ENCODE data around the gene PRR7. TPM values are rescaled to one million over a fixed set of nuclear protein-coding genes. Genes with fewer than 3 reads are reported as not detected.
A peak's percentile ranks its signal among the peaks of the same experiment; 100 is the strongest.

Gene PRR7
- polyA plus RNA-seq, 3 donors: 1.8 to 17.4 (median 2.1) TPM

GRCh38 chr5:177399997-177400868, 46.4 kb upstream of the PRR7 start, which contains the start of gene PFN3:
Gene PFN3 (minus strand): TSS chr5:177400661. CDS start chr5:177400576, 85 bp downstream.
- no peak for DNase-seq
- peaks cover 32 to 33% of the 10 kb centered on the region in 2 donors for H3K4me1 ChIP-seq (ENCODE audit: control insufficient read depth in 1 of 2, insufficient read depth in 2 of 2, low read length in 2 of 2)
- peaks cover 6 to 8% of the 10 kb centered on the region in 2 donors for H3K36me3 Mint-ChIP-seq
- no peak within 1 kb of the TSS for H2AFZ ChIP-seq (ENCODE audit: insufficient read depth, low read depth, low read length, poor library complexity, severe bottlenecking)
- peak within 1 kb of the TSS in 1 of 2 donors; percentile 87 for H3K4me3 Mint-ChIP-seq
- no peak within 1 kb of the TSS for H3K4me3 ChIP-seq (replicated peaks in 1 of 3; ENCODE audit: low read depth in 2 of 3, low read length in 3 of 3)
- H3K79me2 ChIP-seq (ENCODE audit: insufficient read depth, low read length): no peaks in the 10 kb centered on the region
- peaks cover 25% of the 10 kb centered on the region for H3K4me1 Mint-ChIP-seq
- H3K27ac Mint-ChIP-seq: no peak within 1 kb of the TSS
- no peak within 1 kb of the TSS for H3K27ac ChIP-seq (ENCODE audit: low read depth in 1 of 2, low read length in 2 of 2)
- no peaks in the 10 kb centered on the region for H3K36me3 ChIP-seq (replicated peaks in 1 of 2; ENCODE audit: control insufficient read depth in 1 of 2, insufficient read depth in 2 of 2, low read length in 2 of 2)
- WGBS (ENCODE audit: insufficient coverage): 74% methylated on average over 88 of the region's 92 CpGs
- H4K20me1 ChIP-seq (ENCODE audit: insufficient read depth, low read length): peaks cover 11% of the 10 kb centered on the region
- intact Hi-C loops (cut with micrococcal nuclease): loop anchor here in 1 of 2 donors (5.0 kb wide), 1 partner anchor 97 kb away; the partner anchor contains the start of gene PDLIM7
- peaks cover 40 to 59% (median 50%) of the 10 kb centered on the region in 3 donors for H3K27me3 Mint-ChIP-seq (ENCODE audit: low read depth in 3 of 3)
- H3K9ac ChIP-seq (ENCODE audit: insufficient read depth, low read length, poor library complexity, severe bottlenecking): no peak within 1 kb of the TSS
- H3K9me3 Mint-ChIP-seq: peaks cover 0 to 17% (median 5%) of the 10 kb centered on the region in 7 donors
- TF ChIP-seq, protein P1, sequence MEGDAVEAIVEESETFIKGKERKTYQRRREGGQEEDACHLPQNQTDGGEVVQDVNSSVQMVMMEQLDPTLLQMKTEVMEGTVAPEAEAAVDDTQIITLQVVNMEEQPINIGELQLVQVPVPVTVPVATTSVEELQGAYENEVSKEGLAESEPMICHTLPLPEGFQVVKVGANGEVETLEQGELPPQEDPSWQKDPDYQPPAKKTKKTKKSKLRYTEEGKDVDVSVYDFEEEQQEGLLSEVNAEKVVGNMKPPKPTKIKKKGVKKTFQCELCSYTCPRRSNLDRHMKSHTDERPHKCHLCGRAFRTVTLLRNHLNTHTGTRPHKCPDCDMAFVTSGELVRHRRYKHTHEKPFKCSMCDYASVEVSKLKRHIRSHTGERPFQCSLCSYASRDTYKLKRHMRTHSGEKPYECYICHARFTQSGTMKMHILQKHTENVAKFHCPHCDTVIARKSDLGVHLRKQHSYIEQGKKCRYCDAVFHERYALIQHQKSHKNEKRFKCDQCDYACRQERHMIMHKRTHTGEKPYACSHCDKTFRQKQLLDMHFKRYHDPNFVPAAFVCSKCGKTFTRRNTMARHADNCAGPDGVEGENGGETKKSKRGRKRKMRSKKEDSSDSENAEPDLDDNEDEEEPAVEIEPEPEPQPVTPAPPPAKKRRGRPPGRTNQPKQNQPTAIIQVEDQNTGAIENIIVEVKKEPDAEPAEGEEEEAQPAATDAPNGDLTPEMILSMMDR (IDR thresholded peaks at IDR 0.05): no peak
- H3K27me3 ChIP-seq (ENCODE audit: control insufficient read depth in 2 of 2, insufficient read depth in 2 of 2, low read length in 2 of 2): peaks cover 26 to 43% of the 10 kb centered on the region in 2 donors
- H3K4me2 ChIP-seq (replicated peaks; ENCODE audit: extremely low read depth, low read length, poor library complexity, severe bottlenecking): no peak within 1 kb of the TSS
- peaks cover 0 to 12% of the 10 kb centered on the region in 2 donors for H3K9me3 ChIP-seq (replicated peaks in 1 of 2; ENCODE audit: control insufficient read depth in 1 of 2, insufficient read depth in 1 of 2, low read length in 2 of 2)

GRCh38 chr5:177402271-177403043, 44.2 kb upstream of the PRR7 start:
- H3K27ac Mint-ChIP-seq: peak overlapping the region in 5 of 7 donors; percentile 10 to 77 (median 68)
- H3K36me3 ChIP-seq (replicated peaks in 1 of 2; ENCODE audit: control insufficient read depth in 1 of 2, insufficient read depth in 2 of 2, low read length in 2 of 2): no peaks in the 10 kb centered on the region
- H3K9me3 Mint-ChIP-seq: peaks cover 0 to 17% (median 5%) of the 10 kb centered on the region in 7 donors
- WGBS (ENCODE audit: insufficient coverage): 28% methylated on average over 38 of the region's 49 CpGs
- peaks cover 11% of the 10 kb centered on the region for H4K20me1 ChIP-seq (ENCODE audit: insufficient read depth, low read length)
- TF ChIP-seq, protein P1 (IDR thresholded peaks at IDR 0.05): no peak
- peaks cover 36 to 57% (median 52%) of the 10 kb centered on the region in 3 donors for H3K27me3 Mint-ChIP-seq (ENCODE audit: low read depth in 3 of 3)
- DNase-seq: peak in 2 of 3 donors; percentile 39 to 52
- no peak overlapping the region for H3K9ac ChIP-seq (ENCODE audit: insufficient read depth, low read length, poor library complexity, severe bottlenecking)
- peaks cover 0 to 12% of the 10 kb centered on the region in 2 donors for H3K9me3 ChIP-seq (replicated peaks in 1 of 2; ENCODE audit: control insufficient read depth in 1 of 2, insufficient read depth in 1 of 2, low read length in 2 of 2)
- peaks cover 26 to 43% of the 10 kb centered on the region in 2 donors for H3K27me3 ChIP-seq (ENCODE audit: control insufficient read depth in 2 of 2, insufficient read depth in 2 of 2, low read length in 2 of 2)
- peaks cover 40% of the 10 kb centered on the region for H3K4me1 Mint-ChIP-seq
- peak overlapping the region; percentile 89 for H3K4me2 ChIP-seq (replicated peaks; ENCODE audit: extremely low read depth, low read length, poor library complexity, severe bottlenecking)
- H3K36me3 Mint-ChIP-seq: peaks cover 6 to 8% of the 10 kb centered on the region in 2 donors
- no peaks in the 10 kb centered on the region for H3K79me2 ChIP-seq (ENCODE audit: insufficient read depth, low read length)
- H2AFZ ChIP-seq (ENCODE audit: insufficient read depth, low read depth, low read length, poor library complexity, severe bottlenecking): no peak overlapping the region
- H3K4me3 ChIP-seq (replicated peaks in 1 of 3; ENCODE audit: low read depth in 2 of 3, low read length in 3 of 3): no peak overlapping the region
- intact Hi-C loops (cut with micrococcal nuclease): loop anchor here in 1 of 2 donors (5.0 kb wide), 1 partner anchor 95 kb away; the partner anchor contains the start of gene PDLIM7
- peaks cover 45 to 46% of the 10 kb centered on the region in 2 donors for H3K4me1 ChIP-seq (ENCODE audit: control insufficient read depth in 1 of 2, insufficient read depth in 2 of 2, low read length in 2 of 2)
- no peak overlapping the region for H3K27ac ChIP-seq (ENCODE audit: low read depth in 1 of 2, low read length in 2 of 2)
- peak overlapping the region; percentile 50 to 87 for H3K4me3 Mint-ChIP-seq
